Activated CD4-positive, alpha-beta T cell treated with anti-CD3 and anti-CD28 coated beads, Interleukin-10, Interleukin-2, amounts not matched to agents 100 ng/mL and 50 ng/mL, durations not matched to agents 16 hours and 8 hours (primary cell): ENCODE measurements around the gene OLIG1.
A peak's percentile ranks its signal among the peaks of the same experiment; 100 is the strongest.

Experiments
- DNase-seq: peaks from one replicate; pipeline ENCODE4 v3.0.0-alpha.2; 2020

Gene OLIG1

GRCh38 chr21:33069994-33070743 is at the start of gene OLIG1:
Gene OLIG1, plus strand, starts transcription at chr21:33070141. Its CDS starts 106 bp downstream, at chr21:33070247.
- DNase-seq, result peak; percentile 38

- no peak for DNase-seq
These were observed 49.3 kb upstream of the OLIG1 start for GRCh38 chr21:33020558-33021100.

- DNase-seq, result no peak
These were observed 48.8 kb upstream of the OLIG1 start for GRCh38 chr21:33021150-33021549.

- DNase-seq, result no peak
These were observed 48.3 kb upstream of the OLIG1 start for GRCh38 chr21:33021667-33022066.

- DNase-seq, result no peak
These were observed 47.5 kb upstream of the OLIG1 start for GRCh38 chr21:33022489-33022827.

GRCh38 chr21:33022828-33023573 is 46.9 kb upstream of the OLIG1 start:
- DNase-seq, result no peak

- DNase-seq, result no peak
These were observed 46.3 kb upstream of the OLIG1 start for GRCh38 chr21:33023574-33024200.

- no peak for DNase-seq
These were observed 45.5 kb upstream of the OLIG1 start for GRCh38 chr21:33024201-33025103.

- DNase-seq, result no peak
These were observed 44.8 kb upstream of the OLIG1 start for GRCh38 chr21:33025106-33025488.

- no peak for DNase-seq
These were observed 44.2 kb upstream of the OLIG1 start, which contains the start of gene OLIG2 for GRCh38 chr21:33025489-33026442. Gene OLIG2, plus strand, starts transcription at chr21:33025935. Its CDS starts 928 bp downstream, at chr21:33026863.

- no peak for DNase-seq
These were observed 43.5 kb upstream of the OLIG1 start for GRCh38 chr21:33026443-33026858.

- no peak for DNase-seq
These were observed 43.0 kb upstream of the OLIG1 start for GRCh38 chr21:33026878-33027400.

- DNase-seq, result no peak
These were observed 42.3 kb upstream of the OLIG1 start for GRCh38 chr21:33027401-33028286.

GRCh38 chr21:33028287-33028670 is 41.7 kb upstream of the OLIG1 start:
- no peak for DNase-seq

- DNase-seq, result peak; percentile 25
These were observed 41.1 kb upstream of the OLIG1 start for GRCh38 chr21:33028773-33029384.

- DNase-seq, result no peak
These were observed 40.5 kb upstream of the OLIG1 start for GRCh38 chr21:33029385-33029921.

GRCh38 chr21:33029975-33030461 is 39.9 kb upstream of the OLIG1 start:
- DNase-seq, result no peak

GRCh38 chr21:33030633-33031032 is 39.3 kb upstream of the OLIG1 start:
- no peak for DNase-seq
